Stimulated activated CD8-positive, alpha-beta memory T cell treated with anti-CD3 and anti-CD28 coated beads, Interleukin-7, amount 100 ng/mL, for 1 hour (primary cell): ENCODE results near the gene FDXR.
"Not testable (repeated sequence)": the region's sequence is repeated elsewhere in the genome, so short reads cannot be mapped to it uniquely, and the experiment has no call there.

Source experiments
- DNase-seq, 2 donors: peaks; one replicate each; pipeline ENCODE4 v3.0.0-alpha.2; 2020; ENCODE audit warnings: low read depth in 2 of 2

FDXR gene, protein sequence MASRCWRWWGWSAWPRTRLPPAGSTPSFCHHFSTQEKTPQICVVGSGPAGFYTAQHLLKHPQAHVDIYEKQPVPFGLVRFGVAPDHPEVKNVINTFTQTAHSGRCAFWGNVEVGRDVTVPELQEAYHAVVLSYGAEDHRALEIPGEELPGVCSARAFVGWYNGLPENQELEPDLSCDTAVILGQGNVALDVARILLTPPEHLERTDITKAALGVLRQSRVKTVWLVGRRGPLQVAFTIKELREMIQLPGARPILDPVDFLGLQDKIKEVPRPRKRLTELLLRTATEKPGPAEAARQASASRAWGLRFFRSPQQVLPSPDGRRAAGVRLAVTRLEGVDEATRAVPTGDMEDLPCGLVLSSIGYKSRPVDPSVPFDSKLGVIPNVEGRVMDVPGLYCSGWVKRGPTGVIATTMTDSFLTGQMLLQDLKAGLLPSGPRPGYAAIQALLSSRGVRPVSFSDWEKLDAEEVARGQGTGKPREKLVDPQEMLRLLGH

GRCh38 chr17:74872313-74873036, at the start of gene FDXR:
Gene FDXR, minus strand, starts transcription at chr17:74872994. Its CDS starts 50 bp downstream, at chr17:74872944.
- no peak for DNase-seq

DNA sequence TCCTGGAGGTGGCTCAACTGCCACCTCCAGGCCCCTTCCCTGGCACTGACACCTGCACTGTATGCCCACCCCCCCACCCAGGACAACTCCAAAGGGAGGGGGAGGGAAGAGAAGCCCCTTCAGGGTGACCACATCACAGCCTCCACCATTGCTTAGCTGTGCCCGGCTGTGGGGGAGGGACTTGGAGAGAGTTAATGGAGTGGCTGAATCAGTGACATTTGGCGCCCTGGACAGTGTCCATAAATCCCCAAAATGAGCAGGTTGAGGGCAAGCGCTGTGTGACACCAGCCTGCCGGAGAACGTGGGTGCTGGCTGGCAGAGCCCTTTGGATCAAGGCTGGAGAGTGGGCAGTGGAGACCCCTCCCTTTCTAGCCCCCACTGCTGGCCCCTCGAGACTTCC, 49.4 kb upstream of the FDXR start:
- no peak for DNase-seq

- no peak for DNase-seq
These were observed 49.0 kb upstream of the FDXR start for GRCh38 chr17:74921769-74922168.

DNA sequence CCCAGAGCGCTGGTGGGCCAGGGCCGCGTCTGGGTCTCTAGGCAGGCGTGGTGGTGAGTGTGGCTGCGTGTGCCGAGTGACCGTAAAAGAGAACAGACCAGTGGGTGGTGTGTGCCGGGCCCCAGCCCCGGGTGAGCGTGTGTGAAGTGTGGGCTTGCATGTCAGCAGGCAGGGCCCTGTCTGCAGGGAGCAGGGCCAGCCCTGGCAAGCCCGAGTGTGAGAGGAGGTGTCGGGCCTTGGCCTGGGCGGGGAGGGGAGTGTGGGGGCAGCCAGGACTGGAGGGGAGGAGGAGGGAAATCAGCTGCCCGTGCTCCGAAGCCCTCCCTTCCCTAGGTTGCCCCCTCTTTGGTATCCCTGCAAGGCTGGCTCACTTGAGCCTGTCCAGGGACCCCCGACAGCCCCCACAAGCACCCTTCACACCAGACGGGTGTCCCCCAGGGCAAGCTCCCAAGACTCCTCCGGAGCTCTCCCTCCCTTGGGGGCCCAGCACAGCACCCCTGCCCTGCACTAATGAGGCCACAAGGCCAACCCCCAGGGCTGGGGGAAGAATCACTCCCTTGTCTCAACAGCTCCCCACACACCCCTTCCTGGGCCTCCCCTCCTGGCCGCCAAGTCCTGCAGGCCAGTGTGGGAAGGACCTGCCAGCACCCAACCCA, 48.4 kb upstream of the FDXR start:
- DNase-seq: no peak

DNA sequence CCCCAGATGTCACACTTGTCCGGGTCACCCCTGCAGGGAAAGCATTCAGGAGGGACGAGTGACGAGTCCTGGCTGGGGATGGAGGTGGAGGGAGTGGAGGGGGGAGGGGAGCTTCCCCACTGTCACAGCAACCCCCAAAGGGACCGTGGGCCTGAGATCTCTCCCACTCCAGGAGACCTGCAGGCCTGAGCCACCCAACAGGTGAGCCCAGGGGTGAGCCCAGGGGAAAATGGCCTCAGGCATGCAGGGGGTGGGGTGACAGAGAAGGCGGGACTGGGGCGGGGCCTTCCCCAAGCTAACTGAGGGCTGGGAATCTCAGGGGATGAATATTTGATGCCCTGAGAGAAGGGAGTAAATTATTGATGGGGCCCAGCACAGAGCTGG, 47.8 kb upstream of the FDXR start:
- no peak for DNase-seq

DNA sequence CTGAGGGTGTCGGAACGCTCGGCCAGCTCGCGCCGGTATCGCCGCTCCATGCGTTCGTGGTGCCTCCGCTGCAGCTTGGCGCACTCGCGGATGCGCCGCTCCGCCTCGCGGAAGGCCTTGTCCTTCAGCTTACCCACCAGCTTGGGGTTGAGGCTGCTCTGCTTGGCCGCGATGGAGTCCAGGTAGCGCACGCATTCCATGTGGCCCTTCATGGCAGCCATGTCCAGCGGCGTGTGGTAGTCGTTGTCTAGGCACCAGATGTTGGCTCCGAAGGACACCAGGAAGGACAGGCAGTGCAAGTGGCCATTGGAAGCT, 47.5 kb upstream of the FDXR start:
- DNase-seq: no peak

DNA sequence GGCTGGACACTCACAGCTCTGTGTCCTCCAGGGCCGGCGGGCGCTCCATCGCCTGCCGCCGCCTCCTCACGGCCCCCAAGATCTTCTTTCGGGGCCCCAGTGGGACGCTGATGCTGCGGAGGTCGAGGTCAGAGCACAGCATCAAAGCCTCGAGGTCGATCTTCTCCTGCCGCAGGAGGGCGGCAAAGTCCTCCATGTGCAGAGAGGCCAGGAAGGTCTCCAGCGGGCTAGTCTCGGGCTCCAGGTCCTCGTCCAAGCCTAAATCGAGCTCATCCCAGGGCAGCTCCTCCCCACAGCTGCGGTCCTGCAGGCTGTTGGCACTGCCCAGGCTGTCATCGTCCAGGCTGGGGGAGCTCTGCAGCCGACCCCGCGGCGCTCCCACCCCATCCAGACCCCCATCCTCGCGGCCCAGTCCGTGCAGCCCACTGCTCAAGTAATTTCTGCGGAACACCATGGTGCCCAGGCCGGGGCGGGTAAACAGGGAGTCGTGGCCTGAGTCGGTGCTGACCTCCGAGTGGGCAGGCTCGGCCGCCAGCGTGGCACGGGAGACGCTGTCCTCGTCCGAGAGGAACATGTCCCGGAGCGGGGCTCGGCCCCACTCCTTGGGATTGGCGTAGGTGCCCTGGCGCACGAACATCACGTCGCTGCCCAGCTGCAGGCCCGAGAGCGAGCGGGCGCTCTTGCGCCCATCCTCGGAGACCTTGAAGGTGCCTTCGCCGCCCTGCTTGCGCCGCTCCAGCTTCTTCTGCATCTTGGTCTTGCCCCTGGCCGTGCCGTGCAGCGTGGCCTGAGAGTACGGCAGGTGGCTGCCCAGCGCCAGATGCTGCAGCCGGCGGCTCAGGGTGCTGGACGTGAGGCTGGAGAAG, 46.9 kb upstream of the FDXR start:
- no peak for DNase-seq

DNA sequence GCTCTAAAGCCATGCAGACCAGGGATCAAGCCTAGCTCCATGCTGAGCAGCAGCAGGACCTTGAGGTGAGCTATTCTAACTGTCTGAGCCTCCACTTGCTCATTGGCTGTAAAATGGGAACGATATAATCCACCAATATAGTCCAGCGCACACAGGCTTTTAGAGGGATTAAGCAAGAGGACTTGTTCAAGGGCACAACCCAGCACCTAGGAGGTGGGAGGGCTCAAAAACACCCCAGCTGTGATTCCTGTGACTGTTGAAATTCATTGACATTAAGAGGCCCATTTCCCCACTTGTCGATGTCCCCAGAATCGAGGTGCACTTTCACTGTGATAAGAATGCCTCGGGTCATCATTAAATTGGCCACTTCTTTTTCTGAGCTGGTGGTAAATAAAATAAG, 46.1 kb upstream of the FDXR start:
- DNase-seq: no peak

DNA sequence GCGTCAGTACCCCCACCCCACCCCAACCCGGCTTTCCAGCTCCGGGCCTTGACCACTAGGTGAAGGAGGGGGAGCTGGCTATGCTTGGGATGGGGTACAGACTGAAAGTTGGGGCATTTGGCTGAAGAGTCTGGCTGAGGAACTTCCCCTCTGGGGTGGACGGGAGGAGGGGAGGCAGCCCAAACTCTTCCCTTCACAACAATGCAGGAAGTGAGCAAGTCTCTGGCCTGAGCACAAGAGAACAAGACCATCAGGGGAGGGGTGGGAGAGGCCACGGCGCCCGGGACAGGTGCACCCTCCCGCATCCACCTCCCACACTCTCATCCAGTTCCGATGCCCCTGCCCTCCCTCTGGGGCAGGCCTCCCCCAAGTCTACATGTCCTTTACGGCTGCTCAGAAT, 44.6 kb upstream of the FDXR start:
- DNase-seq: no peak

DNA sequence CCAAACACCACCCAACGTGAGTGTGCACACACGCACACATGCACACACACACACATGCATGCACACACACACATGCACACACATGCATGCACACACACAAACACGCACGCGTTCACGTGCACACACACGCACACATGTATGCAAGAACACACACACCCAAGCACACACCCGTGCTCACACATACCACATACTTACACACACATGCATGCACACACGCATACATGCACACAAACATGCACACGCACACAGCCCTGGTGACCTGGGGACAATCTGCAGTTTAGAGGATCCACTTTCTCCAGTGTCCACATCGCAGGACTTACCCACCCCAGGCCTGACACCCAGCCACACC, 44.0 kb upstream of the FDXR start:
- no peak for DNase-seq

GRCh38 chr17:74916136-74916850, 43.5 kb upstream of the FDXR start:
- no peak for DNase-seq

GRCh38 chr17:74911423-74911822, 38.6 kb upstream of the FDXR start:
- not testable (repeated sequence) for DNase-seq

GRCh38 chr17:74909097-74909496, 36.3 kb upstream of the FDXR start:
- not testable (repeated sequence) for DNase-seq

- no peak for DNase-seq
These were observed 34.2 kb upstream of the FDXR start for GRCh38 chr17:74907012-74907411.

GRCh38 chr17:74906214-74906793, 33.5 kb upstream of the FDXR start:
- not testable (repeated sequence) for DNase-seq

- no peak for DNase-seq
These were observed 32.1 kb upstream of the FDXR start for GRCh38 chr17:74904687-74905409.

GRCh38 chr17:74903671-74904070, 30.9 kb upstream of the FDXR start:
- DNase-seq: no peak

DNA sequence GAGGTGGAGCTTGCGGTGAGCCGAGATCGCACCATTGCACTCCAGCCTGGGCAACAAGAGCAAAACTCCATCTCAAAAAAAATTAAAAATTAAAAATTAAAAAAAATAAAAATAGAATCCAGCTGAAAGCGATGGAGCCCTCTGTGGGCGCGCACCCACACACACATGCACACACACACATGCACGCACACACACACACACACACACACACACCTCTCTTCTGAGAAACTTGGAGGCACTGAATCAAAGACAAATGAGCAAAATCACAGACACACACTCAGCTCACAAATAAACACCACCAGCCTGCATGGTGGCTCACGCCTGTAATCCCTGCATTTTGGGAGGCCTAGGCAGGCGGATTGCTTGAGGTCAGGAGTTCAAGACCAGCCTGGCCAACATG, 30.2 kb upstream of the FDXR start:
- DNase-seq: no peak

DNA sequence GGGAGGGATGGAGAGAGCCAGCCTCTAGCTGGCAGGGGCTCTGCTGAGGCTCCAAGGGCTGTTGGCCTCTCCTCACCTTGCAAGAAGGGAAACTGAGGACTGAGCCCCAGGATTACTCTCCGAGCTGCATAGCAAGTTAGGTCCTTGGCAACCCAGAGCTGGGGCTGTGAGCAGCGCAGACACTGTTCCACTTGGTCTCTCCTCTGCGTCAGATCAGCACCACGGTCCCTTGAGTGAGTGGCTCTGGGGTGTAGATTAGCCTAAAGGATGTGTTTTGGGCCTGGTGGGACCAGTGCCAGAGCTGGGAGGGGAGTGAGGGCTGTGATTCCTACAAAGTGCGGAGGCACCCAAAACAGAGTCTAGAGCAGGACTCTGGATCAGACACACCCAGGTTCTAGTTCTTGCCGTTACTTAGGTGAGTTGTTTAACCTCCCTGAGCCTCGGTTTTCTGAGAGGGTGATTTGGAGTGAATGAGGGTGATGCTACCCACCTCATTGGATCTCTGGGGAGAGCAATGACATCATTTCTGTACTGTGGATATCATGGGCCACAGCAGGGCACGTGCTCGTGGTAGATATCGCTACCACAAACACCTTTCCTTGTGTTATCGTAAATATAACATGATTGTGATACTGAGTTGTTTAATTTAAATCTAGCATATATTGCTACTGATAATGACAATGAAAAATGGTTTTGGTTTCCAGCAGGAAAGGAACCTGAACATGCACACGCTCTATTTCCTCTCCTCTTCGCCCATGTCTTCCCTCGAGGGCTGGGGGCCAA, 28.8 kb upstream of the FDXR start:
- DNase-seq: no peak
